HEK293T (cell line): ENCODE results near the gene CELF4.

Experiments used
- CTCF ChIA-PET: fragments of 350-600 bp; formaldehyde crosslinking; extraction: SDS; loops from one replicate; lab custom pipeline; 2021; ENCODE audit warnings: antibody characterized with exemption, inconsistent platforms; lab: Yijun Ruan, JAX
- POLR2A ChIA-PET: fragments of 350-600 bp; formaldehyde crosslinking; extraction: SDS; loops from one replicate; lab custom pipeline; 2020; ENCODE audit warnings: antibody characterized with exemption, inconsistent platforms; lab: Yijun Ruan, JAX
- DNase-seq: peaks from one replicate; pipeline ENCODE4 v3.0.0; 2012; ENCODE audit warnings: mixed read lengths; ENCODE audit errors: extremely low spot score
- ARNT ChIP-seq: fragments of 450-650 bp; IDR thresholded peaks from 2 replicates; pipeline ENCODE4 v1.6.1; 2017; ENCODE audit warnings: mild to moderate bottlenecking
- BHLHE40 ChIP-seq: fragments of 450-650 bp; IDR thresholded peaks from 2 replicates; pipeline ENCODE4 v1.6.1; 2016; ENCODE audit warnings: mild to moderate bottlenecking, moderate library complexity, borderline replicate concordance
- CTBP1 ChIP-seq: fragments of 450-650 bp; IDR thresholded peaks from 2 replicates; pipeline ENCODE4 v1.6.1; 2016; ENCODE audit warnings: borderline replicate concordance
- ELF4 ChIP-seq: fragments of 450-650 bp; IDR thresholded peaks from 2 replicates; pipeline ENCODE4 v1.6.1; 2017; ENCODE audit warnings: antibody characterized with exemption
- FOXA1 ChIP-seq: fragments of 450-650 bp; IDR thresholded peaks from 2 replicates; pipeline ENCODE4 v1.6.1; 2016; ENCODE audit warnings: mild to moderate bottlenecking
- FOXK2 ChIP-seq: fragments of 450-650 bp; IDR thresholded peaks from 2 replicates; pipeline ENCODE4 v1.6.1; 2016; ENCODE audit warnings: mild to moderate bottlenecking
- FOXM1 ChIP-seq: fragments of 450-650 bp; IDR thresholded peaks from 2 replicates; pipeline ENCODE4 v1.6.1; 2017; ENCODE audit warnings: mild to moderate bottlenecking, borderline replicate concordance
- HDGF ChIP-seq: fragments of 450-650 bp; IDR thresholded peaks from 2 replicates; pipeline ENCODE4 v1.6.1; 2017; ENCODE audit warnings: antibody characterized with exemption, borderline replicate concordance
- L3MBTL2 ChIP-seq: fragments of 450-650 bp; conservative IDR thresholded peaks from 2 replicates; pipeline ENCODE4 v1.6.1; 2016; ENCODE audit warnings: mild to moderate bottlenecking
- LEF1 ChIP-seq: fragments of 450-650 bp; IDR thresholded peaks from 2 replicates; pipeline ENCODE4 v1.6.1; 2017; ENCODE audit warnings: mild to moderate bottlenecking, borderline replicate concordance
- NFRKB ChIP-seq: fragments of 450-650 bp; IDR thresholded peaks from 2 replicates; pipeline ENCODE4 v1.6.1; 2016; ENCODE audit warnings: mild to moderate bottlenecking, moderate library complexity
- SP1 ChIP-seq: fragments of 450-650 bp; IDR thresholded peaks from 2 replicates; pipeline ENCODE4 v1.6.1; 2017
- SUZ12 ChIP-seq: fragments of 450-650 bp; IDR thresholded peaks from 2 replicates; pipeline ENCODE4 v1.6.1; 2016; ENCODE audit warnings: mild to moderate bottlenecking
- TARDBP ChIP-seq: fragments of 450-650 bp; IDR thresholded peaks from 2 replicates; pipeline ENCODE4 v1.6.1; 2016
- ZNF384 ChIP-seq: fragments of 450-650 bp; IDR thresholded peaks from 2 replicates; pipeline ENCODE4 v1.6.1; 2016
- TF ChIP-seq, protein P1 (sequence below): fragments of 450-650 bp; IDR thresholded peaks from 2 replicates; pipeline ENCODE4 v1.6.1; 2016

CELF4 gene

DNA sequence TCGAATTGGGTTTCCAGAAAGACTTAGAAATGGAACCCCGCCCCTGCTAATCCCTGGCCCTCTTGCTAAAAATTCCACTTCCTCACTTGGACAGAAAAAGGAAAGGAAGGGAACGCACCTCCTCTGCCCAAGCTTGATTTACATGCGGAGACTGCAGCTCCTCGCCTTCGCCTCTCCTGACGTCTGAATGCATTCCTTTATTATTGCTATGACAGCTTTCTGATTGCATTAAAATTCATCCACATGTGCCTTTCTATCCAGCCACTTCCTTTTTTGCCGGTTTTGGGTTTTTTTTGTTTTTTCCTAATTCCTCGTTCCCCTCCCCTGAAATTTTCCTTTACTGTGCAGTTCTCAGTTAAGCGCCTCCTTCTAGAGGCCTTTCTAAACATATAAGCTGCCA is 287.8 kb downstream of the CELF4 start:
- POLR2A ChIA-PET = no interaction called here
- CTCF ChIA-PET = interaction anchor here (1.5 kb wide), 1 partner anchor 17 kb away, joined by 6 read pairs; no protein-coding TSS in a partner anchor
- no peak for TF ChIP-seq CTBP1
- TF ChIP-seq HDGF = no peak
- no peak for TF ChIP-seq NFRKB
- no peak for TF ChIP-seq FOXK2
- no peak for TF ChIP-seq L3MBTL2
- no peak for TF ChIP-seq LEF1
- DNase-seq = no peak

DNA sequence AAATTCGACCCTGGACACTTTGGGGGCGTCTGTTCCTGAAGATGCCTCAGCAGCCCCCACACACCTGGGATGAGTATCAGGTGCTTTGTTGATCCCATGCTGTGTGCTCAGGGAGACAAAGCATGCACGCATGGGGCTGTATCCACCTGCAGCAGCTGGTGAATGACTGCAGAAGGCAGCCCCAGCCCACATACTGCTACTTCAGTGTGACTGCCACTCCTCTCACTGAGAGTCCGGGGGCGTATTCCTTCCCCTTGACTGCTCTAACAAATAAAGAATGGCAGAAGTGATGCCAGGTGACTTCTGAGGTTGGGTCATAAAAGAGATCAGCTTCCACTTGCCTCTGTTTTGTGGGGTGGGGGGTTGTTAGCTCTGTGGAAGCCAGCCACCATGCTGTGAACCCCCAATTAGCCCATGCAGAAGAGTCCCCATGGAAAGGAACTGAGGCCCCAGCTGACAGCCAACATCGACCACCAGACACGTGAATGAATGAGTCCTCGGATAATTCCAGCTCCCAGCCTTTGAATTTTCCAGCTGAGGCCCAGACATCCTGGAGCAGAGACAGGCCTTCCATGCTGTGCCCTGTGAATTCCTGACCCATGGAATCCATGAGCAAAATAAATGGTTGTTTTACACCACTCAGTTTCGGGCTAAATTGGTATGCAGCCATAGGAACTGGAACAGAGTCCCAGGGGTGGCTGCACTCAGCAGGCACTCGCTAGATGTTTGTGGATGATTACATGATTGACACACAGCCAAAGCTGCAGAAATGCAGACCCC is 289.3 kb downstream of the CELF4 start:
- POLR2A ChIA-PET = no interaction called here
- TF ChIP-seq NFRKB (no peak), HDGF (no peak), FOXA1 (no peak), L3MBTL2 (no peak), SUZ12 (no peak), CTBP1 (no peak), FOXM1 (no peak), FOXK2 (no peak), SP1 (no peak), LEF1 (no peak), ELF4 (no peak), TARDBP (no peak), BHLHE40 (no peak), ARNT (no peak)
- CTCF ChIA-PET = interaction anchor here (0.7 to 1.5 kb wide), 2 partner anchors 19 to 86 kb away, joined by 5 to 6 read pairs; no protein-coding TSS in a partner anchor
- DNase-seq = no peak

DNA sequence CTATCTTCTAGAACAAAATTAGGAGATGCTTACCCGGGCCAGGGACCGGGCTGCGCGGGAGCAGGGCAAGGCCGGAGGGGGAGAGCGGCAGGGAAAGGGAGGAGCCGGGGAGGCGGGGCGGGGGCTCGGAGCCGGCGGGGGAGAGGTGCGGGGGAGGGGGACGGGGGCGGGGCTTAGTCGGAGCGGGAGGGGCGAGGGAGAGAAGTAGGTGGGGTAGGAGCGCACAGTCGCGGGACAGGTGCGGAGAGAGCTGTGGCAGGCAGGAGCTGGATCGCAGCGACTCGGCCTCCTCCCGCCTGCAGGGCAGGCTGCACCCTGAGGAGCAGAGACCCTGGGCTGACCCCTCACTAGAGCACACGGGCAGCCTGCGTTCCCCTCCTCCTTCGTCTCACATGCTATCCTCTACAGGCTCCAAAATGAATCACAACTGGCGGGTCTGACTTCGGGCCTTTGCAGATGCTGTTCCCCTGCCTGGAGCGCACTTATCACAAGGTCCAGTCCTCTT is 290.3 kb downstream of the CELF4 start:
- TF ChIP-seq BHLHE40 = no peak
- TF ChIP-seq NFRKB = no peak
- TF ChIP-seq ELF4 = no peak
- no peak for TF ChIP-seq FOXA1
- no peak for TF ChIP-seq FOXM1
- no peak for TF ChIP-seq LEF1
- DNase-seq = no peak
- ChIA-PET CTCF (no interaction called here), POLR2A (no interaction called here)

DNA sequence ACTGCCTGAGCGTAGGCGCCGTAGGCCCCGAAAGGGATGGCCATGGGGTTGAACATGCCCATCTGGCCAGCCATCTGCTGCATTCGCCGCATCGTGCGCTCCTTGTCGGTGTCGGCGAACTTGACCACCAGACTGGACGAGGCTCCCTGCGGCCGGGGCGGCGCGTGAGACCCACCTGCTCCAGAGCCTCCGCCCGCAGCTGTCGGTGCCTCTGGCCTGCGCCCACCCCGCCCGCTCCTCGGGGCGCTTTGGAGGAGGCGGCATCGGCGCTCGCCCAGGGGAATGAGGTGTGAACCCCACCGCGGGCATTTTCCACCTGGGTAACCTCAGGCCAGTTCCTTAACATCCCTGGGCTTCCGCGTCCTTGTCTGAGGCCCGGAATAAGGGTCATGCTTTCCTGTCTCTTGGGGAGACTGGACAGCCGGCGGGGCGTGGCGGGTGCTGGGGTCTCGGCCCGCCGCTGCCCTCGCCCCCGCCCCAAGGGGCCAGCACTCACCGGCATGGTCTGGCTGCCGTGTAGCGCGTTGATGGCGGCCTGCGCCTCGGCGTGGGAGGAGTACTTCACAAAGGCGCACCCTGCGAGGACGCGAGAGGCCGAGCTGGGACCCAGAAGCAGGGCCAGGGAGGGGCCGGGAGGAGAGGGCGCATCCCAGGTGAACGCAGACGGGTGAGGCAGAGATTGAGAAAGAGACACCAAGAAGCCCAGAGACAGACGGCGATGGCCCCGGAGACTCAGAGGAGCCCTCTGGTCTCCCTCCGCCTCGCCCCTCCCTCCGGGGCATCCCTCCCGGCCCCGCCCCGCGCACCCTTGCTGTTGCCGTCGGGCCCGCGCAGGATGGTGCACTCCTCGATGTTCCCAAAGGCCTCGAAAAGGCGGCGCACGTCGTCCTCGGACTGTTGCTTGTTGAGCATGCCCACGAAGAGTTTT is 291.0 kb downstream of the CELF4 start:
- TF ChIP-seq SP1 = no peak
- DNase-seq = no peak
- CTCF ChIA-PET = no interaction called here
- POLR2A ChIA-PET = no interaction called here

DNA sequence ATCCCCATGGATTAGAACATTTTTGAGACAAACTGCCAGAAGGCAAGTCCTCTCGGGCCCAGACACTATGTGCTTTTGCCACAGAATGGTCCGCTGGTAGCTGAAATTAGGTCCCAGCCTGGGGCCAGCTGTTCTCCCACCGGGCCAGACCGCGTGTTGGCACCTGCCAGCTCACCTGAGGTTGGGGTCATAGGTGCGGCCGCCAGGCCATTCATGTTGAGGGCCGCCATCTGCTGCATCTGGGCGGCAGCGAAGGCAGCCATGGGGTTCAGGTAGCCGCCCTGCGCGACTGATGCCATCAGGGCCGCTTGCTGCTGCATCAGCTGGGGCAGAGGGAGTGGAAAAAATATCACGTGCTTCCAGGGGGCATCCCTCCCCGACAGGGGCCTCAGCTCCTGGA is 292.8 kb downstream of the CELF4 start:
- DNase-seq = no peak
- POLR2A ChIA-PET = no interaction called here
- TF ChIP-seq ARNT (no peak), TARDBP (no peak), FOXK2 (no peak), LEF1 (no peak), NFRKB (no peak), L3MBTL2 (no peak), ELF4 (no peak), CTBP1 (no peak), SUZ12 (no peak), FOXA1 (no peak), ZNF384 (no peak), SP1 (no peak)
- CTCF ChIA-PET = interaction anchor here (1.3 kb wide), 1 partner anchor 22 kb away, joined by 4 read pairs; no protein-coding TSS in a partner anchor

DNA sequence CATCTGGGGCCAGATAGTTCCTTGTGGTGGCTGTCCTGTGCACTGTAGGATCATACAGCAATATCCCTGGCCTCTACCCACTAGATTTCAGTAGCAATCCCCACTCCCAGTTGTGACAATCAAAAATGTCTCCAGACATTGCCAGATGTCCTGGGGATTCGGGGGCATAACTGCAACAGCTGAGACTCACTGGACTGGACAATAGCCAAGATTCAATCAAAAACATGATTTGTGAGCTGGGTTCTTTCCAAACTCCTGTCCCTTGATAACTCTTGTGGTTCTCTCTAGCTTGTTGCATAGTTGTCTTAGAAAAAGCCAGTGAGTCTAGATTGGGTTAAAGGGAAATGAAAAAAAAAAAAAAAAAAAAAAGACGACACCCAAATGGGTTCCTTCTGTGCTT is 293.4 kb downstream of the CELF4 start:
- CTCF ChIA-PET = interaction anchor here (1.3 kb wide), 1 partner anchor 23 kb away, joined by 4 read pairs; no protein-coding TSS in a partner anchor
- TF ChIP-seq, protein P1, sequence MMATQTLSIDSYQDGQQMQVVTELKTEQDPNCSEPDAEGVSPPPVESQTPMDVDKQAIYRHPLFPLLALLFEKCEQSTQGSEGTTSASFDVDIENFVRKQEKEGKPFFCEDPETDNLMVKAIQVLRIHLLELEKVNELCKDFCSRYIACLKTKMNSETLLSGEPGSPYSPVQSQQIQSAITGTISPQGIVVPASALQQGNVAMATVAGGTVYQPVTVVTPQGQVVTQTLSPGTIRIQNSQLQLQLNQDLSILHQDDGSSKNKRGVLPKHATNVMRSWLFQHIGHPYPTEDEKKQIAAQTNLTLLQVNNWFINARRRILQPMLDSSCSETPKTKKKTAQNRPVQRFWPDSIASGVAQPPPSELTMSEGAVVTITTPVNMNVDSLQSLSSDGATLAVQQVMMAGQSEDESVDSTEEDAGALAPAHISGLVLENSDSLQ = no peak
- no peak for TF ChIP-seq LEF1
- TF ChIP-seq ZNF384 = no peak
- POLR2A ChIA-PET = no interaction called here
- DNase-seq = no peak

DNA sequence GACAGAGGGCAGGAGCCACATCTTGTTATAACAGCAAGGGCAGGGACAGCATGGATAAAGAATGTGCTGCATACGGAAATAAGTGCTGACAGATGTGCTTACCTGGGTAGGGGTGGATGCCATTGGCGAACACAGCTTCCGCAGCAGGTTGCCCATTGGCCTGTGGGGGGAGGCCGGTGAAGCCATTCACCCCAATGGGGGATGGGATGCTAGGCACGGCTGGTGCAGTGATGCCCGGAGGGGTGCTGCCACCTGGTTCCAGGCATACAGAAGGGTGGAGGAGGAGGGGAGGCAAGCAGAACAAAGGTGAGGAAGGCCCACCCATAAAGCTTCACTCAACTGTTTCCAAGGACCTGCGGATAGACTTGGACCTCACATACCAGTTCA is 294.9 kb downstream of the CELF4 start:
- DNase-seq = no peak
- TF ChIP-seq SUZ12 (no peak), NFRKB (no peak), LEF1 (no peak), FOXM1 (no peak), ZNF384 (no peak), SP1 (no peak), ELF4 (no peak), FOXA1 (no peak), L3MBTL2 (no peak), CTBP1 (no peak), TARDBP (no peak), FOXK2 (no peak), HDGF (no peak), BHLHE40 (no peak)
- POLR2A ChIA-PET = no interaction called here
- CTCF ChIA-PET = no interaction called here
